ENCODE results near the gene CNN2.

DNA sequence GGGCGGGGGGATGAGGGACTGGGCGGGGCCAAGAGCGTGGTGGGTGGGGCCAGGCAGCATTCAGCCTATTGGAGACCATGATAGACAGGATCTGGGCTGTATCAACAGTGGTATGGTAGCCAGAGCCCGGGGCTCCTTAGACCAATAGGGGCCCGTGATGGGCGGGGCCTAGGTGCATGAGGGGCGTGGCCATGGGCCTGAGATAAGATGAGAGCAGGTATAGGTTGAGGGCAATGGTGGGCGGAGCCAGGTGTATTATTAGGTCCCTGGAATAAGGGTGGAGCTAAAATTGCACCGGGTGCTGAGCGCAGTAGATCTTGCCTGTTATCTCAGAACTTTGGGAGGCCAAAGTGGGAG lies 18.8 kb downstream of the CNN2 start:
- TF ChIP-seq, protein P1, sequence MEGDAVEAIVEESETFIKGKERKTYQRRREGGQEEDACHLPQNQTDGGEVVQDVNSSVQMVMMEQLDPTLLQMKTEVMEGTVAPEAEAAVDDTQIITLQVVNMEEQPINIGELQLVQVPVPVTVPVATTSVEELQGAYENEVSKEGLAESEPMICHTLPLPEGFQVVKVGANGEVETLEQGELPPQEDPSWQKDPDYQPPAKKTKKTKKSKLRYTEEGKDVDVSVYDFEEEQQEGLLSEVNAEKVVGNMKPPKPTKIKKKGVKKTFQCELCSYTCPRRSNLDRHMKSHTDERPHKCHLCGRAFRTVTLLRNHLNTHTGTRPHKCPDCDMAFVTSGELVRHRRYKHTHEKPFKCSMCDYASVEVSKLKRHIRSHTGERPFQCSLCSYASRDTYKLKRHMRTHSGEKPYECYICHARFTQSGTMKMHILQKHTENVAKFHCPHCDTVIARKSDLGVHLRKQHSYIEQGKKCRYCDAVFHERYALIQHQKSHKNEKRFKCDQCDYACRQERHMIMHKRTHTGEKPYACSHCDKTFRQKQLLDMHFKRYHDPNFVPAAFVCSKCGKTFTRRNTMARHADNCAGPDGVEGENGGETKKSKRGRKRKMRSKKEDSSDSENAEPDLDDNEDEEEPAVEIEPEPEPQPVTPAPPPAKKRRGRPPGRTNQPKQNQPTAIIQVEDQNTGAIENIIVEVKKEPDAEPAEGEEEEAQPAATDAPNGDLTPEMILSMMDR (IDR thresholded peaks at IDR 0.05) = no peak
- no peak for TF ChIP-seq POLR2A (IDR thresholded peaks at IDR 0.05)
